ENCODE data around the gene MRTFB.

The MRTFB gene

DNA sequence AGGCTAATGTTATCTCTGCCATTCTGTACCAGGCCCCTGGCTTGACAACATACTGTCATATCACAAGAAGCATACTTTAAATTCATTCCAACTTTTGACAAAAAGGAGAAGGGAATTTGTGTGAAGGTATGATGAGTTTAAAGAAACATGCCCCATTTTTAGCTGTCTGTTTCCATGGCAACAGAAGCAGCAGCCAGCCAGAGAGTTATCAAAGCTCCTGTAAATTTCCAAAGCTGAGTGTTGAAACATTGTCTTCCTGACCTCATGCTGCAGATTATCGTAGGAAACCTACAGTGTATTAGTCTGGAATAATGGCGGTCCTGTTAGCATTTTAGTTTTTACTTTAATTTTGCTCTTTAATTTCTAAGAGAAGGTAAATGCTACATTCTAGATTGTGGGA lies 124.9 kb downstream of the MRTFB start:
- DNase-seq: no peak

DNA sequence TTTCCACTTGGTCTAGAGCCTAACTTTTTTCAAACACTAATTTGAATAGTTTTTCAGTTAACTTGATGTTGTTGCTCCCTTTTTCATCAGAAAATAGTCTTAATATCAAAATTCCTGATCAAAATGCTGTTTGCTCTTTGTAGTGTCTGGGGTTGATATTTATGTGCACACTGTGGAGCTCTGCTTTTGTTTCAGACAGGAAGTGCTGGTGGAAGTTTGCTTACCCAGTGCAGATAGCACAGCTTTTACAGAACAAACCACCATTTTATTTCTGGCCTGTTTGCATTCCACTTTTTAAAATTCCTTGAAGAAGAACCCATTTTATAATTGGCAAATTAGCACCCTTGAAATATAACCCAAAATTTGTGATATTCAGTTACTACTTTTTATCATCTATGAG lies 125.4 kb downstream of the MRTFB start:
- no peak for DNase-seq

DNA sequence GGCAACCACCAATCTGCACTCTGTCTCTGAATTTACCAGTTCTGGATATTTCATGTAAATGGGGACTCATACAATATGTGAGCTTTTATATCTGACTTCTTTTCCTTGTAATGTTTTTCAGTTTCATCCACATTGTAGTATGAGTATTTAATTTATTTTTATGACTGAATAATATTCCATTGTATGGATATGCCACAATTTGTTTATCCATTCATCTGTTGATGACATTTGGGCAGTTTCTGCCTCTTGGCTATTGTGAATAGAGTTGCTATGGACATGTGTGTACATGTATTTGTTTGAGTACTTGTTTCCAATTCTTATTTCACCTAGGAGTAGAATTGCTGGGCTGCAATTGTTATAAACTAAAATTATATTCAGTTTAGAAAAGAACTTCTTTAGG lies 126.9 kb downstream of the MRTFB start:
- no peak for DNase-seq

DNA sequence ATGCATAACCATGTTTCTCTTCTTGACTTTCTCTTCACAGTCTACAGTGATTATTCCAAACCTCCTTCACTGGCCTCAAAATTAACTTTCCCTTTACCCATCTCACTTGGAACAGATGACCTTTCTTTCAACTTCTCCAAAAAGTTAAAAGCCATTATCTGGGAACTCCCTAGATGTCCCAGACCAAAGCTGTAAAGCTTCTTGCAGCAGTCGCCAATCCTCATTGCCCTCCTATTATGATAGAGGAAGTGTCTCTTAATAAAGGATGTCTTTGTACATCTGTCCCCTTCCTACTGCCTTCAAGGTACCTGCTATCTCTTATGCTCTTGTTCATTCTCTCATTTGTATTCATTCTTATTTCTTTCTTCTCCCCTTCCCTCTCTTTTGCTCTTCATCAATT lies 127.5 kb downstream of the MRTFB start:
- no peak for DNase-seq

DNA sequence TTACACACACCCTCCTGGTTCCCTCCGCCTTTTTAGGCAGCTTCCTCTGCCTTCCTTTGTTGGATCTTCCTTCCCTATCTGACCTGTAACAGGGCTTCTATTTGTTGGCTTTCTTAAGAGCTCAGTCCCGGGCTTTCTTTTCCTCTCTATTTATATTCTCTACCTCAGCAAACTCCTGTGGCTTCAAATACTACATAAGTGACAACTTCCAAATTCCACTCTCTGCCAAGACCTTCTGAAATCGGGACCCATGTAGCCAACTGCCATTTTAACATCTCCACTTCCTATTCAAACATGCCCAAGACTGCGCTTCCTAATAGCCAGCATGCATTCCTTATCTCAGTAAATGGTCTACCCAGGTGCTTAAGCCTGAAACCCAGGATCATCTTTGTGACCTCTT lies 128.1 kb downstream of the MRTFB start:
- DNase-seq: no peak

DNA sequence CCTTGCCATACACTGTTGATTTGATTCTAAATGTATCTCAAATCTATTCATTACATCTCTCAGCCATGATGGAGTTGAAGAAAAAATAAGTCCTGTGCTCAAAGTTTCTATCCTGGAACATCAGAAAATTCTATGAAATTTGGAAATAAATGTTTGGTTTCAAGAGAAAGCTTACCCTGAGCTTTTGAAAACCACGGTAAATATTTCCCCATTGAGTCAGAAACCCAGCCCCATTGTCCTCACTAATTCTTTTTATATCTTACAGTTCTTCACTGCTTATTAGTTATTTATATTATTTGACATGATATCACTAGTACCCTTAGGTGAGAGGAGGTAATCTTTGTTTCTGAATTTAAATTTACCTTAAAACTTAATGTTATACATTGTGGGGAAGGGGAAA lies 128.5 kb downstream of the MRTFB start:
- no peak for DNase-seq

DNA sequence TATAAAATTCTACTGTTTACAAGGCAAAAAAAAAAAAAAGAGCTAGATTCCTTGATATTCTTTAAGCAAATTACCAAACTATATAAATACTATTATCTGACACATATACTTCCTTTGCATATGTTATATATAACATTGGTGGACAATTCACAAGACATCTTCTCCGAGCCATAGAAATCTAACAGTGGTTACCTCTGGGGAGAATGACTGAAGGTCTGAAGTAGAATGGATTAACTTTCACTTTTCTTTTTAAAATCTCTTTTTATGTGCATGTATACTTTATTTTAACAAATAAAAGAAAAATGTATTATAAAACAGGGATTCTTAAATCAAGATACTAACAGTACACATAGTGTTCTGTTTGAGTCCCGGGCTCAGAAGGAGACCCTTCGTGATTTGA lies 131.0 kb downstream of the MRTFB start:
- no peak for DNase-seq

DNA sequence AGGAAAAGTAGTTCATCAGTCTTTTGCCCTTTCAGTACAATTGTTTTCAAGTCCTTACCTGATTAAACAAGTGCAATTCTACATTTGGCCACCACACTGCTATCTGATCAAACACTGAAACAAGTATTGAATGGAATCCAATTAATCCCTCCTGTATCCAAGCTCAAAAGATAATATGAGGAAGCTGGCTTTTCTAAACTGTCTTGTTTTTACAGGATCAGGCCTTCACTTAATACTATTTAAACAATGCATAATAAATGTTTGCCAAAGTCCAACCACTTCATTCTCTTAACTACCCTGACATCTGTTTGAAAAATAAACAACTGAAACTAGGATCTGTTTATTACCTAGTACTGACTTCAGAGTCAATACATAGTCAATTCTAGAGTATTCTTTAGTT lies 131.6 kb downstream of the MRTFB start:
- no peak for DNase-seq

DNA sequence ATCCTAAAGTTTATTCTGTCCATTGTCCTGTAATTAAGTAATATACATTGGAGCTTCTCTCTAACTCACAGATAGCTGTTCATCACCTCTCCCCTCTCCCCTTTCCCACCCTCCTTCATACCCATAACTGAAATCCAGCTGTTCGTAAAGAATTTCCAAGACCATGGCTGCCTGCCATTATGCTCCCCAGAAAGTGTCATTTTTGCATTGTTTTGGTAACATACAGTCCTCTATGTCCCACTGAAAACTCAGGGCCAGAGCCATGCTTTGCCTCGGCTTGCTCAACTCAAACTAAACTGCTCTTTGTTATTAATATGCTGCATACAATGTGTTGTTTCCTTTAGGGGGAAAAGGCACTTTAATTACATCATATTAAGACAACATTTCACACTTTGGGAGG lies 132.0 kb downstream of the MRTFB start:
- DNase-seq: no peak

DNA sequence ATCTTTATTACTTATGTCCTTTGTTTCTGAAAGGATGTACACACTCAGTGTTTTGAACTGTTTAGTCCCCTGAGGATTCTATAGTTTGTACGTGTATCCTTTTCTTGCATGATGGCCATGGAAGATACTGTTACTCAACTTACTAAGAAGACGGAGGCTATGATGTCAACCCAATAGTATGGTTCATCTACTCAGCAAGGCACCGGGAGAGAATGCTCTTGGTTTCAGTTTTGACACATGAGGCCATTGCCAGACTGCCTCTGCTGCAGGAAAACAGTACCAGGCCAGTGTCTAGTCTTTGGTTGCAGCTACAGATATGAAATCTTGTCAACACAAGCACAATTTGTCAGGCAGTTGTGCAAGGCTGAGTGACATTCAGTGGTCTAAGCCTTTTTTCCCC lies 134.5 kb downstream of the MRTFB start:
- DNase-seq: no peak

DNA sequence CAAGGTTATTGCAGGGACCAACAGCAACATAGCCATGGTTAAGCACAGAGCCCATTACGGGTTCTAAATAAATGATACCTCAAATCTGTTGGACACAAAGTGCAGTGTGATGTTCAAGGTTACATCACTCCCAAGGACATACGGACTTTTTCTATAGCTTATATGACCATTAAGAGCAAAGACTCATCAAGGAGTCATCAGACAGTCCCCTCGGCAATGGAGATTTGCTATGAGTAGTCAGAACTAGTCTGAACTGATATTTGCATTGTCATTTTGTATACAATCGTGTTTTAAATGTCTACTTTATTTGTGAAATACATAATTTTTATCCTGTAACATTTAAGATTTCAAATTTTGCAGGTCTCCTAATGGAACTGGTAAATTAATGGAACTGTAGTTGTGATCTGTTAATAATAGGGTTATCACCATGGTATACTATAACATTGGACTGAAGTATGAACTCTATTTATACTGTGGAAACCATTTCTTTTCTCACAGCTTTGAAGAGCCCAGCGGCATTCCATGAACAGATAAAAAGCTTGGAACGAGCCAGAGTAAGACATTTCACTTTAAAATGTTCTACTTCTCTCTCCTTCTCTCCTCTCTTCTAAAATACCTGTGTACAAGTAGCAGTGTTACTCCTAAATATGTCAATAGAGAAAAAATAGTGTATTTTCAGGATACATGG lies 140.9 kb downstream of the MRTFB start:
- DNase-seq: no peak

DNA sequence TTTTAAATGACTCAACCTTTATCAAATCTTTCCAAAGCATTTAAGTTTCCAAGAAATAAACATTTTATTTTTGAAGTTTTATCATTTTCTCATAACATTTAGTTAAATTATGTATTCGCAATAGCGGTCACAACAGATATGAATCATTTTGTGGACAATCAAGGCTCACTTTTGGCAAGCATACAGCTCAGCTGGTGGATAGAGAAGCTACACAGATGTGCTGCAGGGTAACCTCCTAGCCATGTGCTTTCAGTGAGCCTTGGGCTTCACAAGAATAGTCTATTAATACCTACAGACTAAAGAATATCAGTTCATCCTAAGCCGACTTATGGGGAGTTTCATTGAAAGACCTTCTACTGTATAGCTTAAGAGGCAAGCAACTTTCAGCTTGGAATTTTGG lies 144.8 kb downstream of the MRTFB start:
- DNase-seq: no peak

DNA sequence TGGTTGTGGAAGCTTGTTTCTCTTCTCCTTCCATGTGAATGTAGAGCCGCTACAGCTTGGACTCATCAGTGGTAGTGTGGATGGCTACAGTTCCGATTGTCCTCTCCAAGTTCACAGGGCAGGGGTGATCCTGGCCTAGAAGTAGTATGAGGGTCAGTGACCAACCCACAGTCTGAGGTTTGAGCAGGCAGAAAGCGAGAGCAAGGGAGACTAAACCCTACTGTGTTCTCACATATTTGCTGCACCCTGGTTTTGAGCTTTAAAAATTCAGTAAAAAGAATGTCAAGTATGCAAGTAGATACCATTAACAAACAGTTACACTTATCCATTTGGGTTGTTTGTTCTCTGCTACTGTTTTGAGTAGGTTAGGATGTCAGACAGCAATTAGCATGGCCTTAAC lies 148.9 kb downstream of the MRTFB start:
- no peak for DNase-seq

DNA sequence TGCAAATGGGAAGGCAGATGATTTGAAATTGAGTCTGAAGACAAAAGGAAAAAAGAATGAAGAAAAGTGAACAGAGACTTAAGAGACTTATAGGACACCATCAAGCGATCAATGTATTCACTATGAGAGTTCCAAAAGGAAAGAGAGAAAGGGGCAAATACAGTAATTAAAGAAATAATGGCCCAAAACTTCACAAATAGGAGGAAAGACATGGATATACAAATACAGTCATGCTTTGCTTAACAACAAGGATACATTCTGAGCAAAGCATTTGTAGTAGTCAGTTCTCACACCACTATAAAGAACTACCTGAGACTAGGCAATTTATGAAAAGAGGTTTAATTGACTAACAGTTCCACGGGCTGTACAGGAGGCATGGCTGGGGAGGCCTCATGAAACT lies 152.5 kb downstream of the MRTFB start:
- no peak for DNase-seq

DNA sequence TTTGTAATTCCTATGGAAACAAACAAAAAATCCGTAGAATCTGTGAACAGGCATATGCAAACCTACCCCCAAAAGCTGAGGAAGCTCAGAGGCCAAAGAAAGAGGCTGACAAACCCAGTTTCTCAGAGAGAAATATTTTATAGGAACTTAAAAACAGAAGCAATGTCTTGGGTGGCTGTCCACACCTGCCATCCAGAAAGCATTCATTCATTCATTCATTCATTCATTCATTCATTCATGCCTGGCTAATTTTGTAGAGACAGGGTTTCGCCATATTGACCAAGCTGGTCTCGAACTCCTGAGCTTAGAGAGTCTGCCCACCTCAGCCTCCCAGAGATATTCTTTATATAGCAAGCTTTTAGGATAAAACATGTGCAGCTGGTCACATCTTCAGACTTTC lies 154.3 kb downstream of the MRTFB start:
- DNase-seq: no peak

DNA sequence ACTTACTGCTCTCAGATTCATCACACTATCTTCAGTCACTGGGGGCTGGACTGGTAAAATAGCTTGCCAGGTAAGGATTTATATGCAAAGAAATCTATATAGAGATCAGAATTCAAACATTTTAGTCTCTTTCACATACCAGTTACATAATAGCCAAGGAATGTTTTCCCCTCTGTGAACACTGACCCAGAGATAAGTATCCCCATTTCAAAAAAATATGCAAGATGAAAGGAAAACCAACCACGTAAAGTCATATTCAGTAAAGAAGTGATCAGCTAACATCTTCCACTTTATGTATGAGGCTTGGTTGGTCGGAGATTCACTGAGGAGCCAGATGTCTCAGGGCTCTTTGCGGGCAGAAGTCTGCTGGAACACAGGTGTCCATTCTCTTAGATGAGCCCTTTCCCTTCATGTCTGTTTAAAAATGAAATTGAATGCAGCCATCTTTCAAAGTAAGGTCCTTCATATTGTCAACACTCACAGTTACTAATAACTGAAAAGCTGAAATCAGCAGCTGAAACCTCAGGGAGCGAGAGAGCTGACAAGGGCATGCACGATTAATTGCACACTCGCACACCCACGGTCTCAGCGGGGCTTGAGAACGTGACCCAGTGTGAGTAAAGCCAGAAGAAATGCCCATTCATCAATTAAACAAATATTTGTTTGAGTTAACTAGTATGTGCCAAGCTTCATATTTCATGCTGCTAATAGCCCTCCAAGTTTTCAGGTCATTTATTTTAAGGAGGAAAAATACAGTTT lies 161.2 kb downstream of the MRTFB start:
- DNase-seq: no peak

DNA sequence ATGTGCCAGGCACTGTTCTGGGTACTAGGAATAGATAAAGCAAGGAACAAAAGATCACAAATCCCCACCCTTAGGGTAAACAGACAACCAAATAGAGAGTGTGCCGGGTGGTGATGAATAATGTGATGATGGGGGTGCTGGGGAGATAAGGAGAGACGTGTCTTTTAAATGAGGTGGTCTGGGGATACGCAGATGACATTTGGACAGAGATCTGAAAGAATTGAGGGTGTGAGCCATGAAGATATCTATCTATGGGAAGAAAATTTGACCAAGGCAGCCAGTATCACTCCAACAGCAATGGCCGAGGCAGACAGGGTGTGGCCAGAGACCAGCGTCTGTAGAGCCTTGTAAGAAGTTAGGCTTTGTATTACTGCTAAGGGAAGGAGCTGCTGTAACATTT lies 165.3 kb downstream of the MRTFB start:
- no peak for DNase-seq

DNA sequence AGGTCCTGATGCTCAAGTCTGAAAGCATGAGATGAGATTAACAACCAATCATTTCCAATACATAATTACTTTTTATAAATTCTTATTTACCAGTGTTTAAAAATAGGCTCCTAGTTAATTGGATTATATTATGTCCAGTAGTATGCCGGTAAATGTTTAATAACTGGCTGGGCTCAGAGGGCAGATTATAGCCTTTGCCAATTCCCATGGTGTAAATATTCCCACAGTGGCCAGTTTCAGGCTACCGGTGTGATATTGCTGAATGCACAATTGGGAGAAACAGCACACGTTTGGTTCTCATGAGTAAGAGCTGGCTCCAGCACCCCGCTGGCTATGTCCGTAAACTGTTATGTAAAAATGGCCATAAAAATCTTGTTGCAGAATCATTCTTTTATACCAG lies 167.6 kb downstream of the MRTFB start:
- no peak for DNase-seq

DNA sequence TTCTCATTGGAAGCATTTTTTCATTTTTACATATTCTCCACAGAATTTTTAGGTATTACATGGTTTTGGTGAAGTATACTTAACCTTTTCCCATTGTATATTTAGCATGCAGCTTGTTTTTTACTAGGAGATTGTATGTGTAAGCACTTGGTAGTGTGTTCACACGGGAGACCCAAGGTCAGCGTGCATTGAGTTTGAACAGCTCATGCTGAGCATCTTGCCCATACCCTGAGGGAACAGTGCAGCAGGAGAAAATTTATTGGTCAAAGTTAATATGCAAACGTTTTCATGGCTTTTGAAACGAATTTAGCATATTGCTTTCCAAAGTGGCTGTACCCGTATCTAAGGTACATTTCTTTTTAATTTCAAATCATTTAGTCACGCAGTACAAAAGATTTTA lies 168.7 kb downstream of the MRTFB start:
- no peak for DNase-seq

DNA sequence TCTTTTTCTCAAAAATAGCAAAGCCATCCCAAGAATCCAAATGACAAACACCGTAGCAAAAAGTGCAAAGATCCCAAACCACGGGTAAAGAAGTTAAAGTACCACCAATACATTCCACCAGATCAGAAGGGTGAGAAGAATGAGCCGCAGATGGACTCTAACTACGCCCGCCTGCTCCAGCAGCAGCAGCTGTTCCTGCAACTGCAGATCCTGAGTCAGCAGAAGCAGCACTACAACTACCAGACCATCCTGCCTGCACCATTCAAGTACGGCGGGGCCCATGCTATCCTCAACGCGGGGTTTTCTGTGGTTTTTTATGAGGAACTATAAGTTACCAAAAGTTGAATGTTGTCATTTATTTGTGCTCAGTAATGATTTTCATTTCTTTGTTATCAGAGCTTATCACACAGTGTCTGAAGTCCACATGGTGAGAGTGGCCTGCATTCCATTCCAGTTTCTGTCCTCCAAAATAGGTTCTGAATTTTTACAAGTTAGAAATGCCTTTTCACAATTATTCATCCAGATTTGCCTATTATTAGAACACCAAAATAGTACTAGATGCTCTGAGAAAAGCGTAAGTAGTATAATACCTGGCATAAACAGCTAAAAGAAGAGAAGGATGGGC lies 169.2 kb downstream of the MRTFB start:
- no peak for DNase-seq

DNA sequence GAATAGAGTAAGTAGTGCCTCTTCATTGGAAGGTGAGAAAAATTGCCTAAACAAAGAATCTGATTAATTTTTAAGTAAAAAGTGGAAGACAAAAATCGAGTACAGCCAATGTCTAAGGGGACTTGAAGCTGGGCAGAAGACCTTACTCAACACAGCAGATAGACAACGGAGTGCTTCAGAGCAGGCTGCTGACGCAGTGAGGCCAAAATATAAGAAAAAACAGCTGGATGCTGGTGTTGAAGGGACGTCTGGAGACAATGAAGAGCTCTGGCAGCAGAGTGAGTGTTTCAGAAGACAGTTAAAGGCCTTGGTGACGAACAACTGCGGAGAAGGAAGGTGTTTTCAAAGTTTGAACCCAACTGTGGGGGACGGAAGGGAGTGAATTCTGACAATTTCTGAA lies 169.8 kb downstream of the MRTFB start:
- DNase-seq: no peak

DNA sequence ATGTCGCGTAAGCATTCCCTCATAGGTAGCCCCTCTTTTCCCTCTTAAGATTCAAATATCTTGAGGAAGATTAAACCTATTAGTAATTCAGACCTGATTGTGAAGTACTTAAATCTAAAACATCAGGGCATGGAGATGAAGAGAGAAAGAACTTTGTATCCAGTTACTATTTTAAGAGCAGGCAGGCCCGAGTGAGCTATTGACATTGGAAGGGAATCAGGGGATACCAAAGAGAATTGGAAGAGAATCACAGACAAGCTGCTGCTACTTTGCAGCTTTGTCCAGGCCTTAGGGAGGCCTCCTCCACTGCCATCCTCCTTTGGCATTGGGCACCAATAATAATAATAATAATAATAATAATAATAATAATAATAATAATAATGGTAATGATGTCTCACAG lies 170.5 kb downstream of the MRTFB start:
- no peak for DNase-seq

DNA sequence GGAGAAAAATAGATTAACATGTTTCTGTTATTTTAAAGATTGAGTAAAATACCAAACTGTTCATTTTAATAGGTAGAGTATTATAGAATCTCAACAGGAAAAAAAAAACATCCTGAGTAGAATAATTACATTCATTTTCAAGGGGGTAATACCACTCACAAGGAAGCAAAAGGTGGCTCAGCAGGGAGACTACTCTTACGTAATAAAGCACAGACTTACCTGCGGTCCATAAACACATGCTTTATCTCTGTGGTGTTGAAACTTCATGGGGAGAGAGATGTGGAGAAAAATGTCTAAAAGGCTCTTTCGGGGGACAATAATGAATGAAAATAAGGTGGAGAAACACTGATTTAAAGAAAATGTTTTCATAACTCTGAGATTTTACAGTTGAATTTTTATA lies 171.7 kb downstream of the MRTFB start:
- DNase-seq: no peak

DNA sequence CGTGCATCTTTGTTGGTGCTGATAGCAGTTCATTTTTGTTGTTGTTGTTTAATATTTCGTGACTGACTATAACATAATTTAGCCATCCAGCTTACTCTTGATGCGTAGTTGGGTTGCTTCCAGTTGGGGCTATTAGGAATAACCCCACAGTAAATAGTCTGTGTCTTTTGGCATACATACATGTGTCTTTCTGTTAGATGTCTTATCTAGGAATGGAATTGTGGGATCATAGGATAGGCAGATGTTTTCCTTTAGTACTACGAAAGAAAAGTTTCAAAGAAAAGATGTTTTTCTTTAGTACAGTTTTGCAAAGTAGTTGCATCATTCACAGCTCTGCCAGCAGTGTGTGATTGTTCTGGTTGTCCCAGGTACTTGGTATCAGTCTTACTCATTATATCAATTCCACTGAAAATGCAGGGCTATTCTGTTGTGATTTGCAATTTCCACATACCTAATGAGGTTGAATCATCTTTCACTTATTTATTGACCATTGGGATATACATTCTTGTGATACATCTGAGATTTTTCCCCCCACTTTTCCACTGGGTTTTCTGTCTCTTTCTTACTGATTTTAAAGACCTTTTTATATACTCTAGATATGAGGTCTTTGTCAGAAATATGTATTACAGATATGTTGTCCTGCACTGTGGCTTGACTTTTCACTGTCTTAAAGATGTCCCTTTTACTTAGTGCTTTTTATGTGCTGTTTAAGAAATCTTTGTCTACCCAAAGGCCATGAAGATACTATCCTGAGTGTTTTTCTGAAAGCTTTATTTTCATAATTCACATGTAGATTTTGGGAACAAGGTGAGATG lies 173.3 kb downstream of the MRTFB start:
- DNase-seq: no peak

Measured in activated CD4-positive, alpha-beta T cell treated with anti-CD3 and anti-CD28 coated beads for 1 hour (primary cell).